ENCODE measurements around the gene VAT1L.

GRCh38 chr16:77961814-77962213 lies 173.4 kb downstream of the VAT1L start:
- no peak for TF ChIP-seq CTCF (IDR thresholded peaks at IDR 0.05)
- TF ChIP-seq POLR2A (IDR thresholded peaks at IDR 0.05) = no peak

Data from ovary (tissue), 3 donors.